ENCODE measurements around the gene SOX18. TPM values are rescaled to one million over a fixed set of nuclear protein-coding genes. Genes with fewer than 3 reads are reported as not detected.

SOX18 gene
- total RNA-seq, 1 donor from 2014 or later = not detected

DNA sequence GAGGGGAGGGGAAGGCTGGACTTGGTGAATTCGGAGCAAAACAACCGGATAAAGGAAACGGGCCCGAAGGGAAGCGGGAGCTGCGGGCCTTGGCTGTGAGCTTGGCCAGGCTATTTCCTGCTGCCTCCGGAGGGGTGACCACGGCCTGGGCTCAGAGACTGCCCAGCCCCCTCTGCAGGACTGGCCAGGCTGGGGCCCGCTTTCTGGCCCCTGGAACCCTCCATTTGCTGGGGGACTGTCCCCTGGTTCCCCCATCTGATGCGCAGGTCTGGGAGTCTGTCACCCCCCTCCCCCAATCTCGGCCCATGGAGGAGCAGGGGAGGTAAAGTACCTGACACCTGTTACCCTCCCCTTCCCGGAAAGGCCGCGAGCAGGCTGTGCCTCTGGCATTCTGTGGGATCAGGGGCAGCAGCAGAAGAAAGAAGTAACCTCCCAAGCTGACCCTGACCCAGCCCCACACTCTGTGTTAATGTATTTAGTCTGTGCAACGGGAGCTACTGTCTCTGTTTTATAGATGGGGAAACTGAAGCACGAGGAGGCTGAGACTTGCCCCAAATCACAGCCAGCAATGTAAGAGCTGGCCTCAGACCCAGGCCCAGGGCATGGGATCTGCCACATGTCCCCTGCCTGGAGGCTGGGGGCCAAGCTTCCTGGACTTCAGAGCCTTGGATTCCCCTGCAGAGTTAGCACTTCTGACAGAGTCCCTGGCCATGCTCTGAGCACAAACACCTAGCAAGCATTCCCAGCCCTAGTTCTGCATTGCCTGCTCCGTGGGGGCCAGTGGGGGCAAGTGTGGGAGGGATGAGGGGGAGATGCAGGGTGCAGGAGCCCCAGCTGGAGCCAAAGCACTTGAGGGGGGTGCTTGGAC is 9.9 kb downstream of the SOX18 start:
- DNase-seq (ENCODE audit: low read depth) = no peak

DNA sequence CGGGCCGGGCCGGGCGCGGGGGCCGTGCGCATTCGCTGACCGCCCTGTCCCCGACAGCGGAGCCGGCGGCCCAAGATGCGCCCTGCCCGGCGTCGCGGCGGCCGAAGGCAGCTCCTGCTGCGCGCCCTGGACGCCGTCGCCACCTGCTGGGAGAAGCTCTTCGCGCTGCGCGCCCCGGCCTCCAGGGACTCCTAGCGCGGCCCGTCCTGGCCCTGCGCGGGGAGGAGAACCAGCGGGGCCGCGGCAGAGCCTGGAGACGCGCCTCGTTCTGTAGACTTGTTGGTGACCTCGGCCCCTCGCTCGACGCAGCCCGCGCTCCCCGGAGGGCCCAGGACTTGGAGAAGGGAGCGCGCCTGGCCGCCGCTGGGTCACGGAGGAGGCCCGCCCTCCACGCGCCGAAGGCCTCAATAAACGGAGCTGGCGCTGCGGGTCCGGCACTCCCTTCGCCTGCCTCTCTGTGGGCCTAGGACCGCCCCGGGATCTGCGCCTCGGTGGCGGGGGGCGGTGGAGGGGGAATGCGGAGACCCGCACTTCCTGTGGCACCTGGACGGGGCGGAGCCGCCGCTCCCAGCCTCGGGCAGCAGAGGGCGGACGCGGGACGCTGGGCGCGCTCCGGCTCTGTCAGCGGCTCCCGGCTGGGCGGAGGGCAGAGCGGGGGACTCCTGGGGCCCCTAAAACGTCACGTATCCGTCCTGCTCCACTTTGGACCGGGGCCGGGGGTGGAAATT is 10.7 kb downstream of the SOX18 start:
- peak; percentile 53 for DNase-seq (ENCODE audit: low read depth)

DNA sequence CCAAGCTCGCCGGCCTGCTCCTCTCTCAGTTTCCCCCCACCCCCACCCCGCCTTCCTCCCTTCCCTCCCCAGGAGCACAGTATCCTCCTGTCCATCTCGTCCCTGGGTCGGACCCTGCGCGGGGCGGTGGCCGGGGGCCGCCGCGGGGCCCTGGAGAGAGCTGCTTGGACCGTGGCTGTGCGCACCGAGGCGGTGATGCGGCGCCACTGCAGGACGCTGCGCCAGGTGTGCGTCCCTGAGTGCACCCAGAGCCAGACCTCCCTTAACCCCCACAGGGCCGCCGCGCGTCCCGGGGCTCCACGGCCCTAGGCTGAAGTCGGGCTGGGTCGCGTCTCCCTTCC is 11.2 kb downstream of the SOX18 start:
- DNase-seq (ENCODE audit: low read depth) = no peak

DNA sequence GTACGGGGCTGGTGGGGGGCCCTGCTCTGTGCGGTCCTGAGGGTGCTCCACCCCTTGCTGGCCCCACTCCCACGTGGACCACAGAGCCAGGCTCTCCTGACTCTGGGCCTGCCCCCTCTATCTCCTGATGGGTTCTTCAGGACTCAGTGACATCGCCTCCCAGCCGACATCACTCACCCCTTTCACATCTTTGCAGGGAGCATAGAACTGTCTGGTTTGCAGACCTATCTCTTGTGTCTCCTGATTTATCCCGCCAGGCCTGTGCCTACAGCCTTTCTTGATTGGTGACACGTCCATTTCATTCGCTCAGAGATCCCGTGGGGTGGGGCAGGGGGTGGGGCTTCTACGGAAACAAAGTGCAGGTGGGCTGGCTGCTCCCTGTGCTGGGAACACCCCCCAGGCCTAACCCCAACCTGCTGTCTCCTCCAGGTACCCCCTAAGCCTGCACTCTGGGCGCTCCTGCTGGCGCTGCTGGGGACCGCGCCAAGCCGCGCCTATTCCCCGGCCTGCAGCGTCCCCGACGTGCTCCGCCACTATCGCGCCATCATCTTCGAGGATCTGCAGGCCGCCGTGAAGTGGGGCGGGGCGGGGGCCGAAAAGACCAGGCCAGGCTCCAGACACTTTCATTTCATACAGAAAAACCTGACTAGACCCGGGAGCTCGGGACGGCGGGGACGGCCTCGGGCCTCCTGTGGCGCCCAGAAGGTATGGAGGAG is 11.8 kb downstream of the SOX18 start:
- DNase-seq (ENCODE audit: low read depth) = no peak

DNA sequence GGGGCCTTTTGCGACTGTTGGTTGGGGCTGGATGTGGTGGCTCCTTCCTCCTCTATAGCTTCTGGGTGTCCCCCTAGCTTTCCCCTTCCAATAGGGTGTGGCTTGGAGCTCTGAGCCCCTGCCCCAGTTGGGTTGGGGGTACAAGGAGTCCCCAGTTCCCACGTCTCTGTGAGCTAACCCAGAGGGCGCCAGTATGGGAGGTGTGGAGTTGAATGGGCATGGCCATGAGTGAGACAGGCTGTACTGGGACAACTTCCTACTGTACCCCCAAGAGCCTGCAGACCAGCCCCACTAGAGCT is 12.3 kb downstream of the SOX18 start:
- no peak for DNase-seq (ENCODE audit: low read depth)

DNA sequence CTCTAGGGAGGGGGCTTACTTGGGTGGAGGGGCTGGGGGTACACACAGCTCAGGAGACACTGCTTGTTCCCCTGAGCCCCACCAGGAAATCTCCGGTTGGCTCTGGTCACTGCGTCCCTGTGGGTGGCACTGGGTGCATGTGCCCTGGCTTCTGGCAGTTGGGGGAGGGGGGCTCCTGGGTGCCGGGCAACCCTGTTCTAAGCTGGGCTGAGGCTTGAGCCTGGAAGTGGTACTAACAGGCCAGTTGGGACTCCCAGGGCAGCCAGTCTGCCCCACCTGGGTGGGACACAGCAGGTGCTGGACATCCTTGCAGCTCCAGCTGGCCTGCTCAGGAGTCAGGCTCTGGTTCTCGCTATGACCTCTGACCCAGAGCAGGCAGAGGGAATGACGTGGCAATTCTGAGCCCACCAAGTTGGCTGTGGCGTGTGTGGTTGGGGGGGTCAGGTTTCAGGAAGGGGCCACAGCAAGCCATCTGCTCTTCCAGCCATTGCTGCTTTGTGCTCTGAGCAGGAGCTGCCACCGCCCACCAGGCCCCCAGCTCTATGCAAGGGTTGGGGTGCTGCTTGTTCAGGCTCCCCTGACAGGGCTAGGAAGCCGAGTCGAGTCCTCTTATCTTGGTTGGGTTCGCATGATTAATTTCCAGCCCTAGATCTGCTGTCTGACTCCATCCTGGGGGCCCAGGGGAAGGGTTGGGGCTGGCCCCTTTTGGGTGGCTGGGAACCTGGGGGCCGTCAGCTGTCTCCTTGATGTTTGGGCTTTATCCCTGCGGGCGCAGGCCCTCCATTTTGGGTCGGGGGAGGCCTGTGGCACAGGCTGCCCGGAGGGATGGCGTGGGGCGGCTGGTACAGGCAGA is 12.9 kb downstream of the SOX18 start:
- DNase-seq (ENCODE audit: low read depth) = peak; percentile 69

DNA sequence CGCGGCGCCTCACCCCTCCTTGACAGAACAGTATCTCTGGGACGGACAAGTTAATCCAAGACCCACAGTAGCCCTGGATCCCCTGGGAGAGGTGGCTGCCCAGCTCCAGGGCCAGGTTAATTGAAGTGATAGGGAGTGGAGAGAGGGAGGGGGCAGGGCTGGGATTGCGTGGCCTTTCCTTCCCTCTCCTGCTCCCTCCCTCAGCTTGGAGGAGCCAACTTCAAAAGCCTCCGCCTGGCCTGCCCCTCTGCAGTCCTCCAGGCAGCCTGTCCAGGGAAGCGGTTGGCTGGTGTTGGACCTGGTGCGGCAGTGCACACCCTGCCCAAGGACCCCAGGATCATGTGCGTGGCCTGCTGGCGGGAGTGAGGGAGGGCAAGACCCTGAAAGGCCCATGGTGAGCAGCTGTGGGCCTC is 13.5 kb downstream of the SOX18 start, which contains the start of gene C20orf204:
Gene C20orf204, plus strand, starts transcription at position 250 of the 413 bp plus-strand sequence. Its CDS starts 142 bp downstream, at position 392.
- DNase-seq (ENCODE audit: low read depth) = no peak

DNA sequence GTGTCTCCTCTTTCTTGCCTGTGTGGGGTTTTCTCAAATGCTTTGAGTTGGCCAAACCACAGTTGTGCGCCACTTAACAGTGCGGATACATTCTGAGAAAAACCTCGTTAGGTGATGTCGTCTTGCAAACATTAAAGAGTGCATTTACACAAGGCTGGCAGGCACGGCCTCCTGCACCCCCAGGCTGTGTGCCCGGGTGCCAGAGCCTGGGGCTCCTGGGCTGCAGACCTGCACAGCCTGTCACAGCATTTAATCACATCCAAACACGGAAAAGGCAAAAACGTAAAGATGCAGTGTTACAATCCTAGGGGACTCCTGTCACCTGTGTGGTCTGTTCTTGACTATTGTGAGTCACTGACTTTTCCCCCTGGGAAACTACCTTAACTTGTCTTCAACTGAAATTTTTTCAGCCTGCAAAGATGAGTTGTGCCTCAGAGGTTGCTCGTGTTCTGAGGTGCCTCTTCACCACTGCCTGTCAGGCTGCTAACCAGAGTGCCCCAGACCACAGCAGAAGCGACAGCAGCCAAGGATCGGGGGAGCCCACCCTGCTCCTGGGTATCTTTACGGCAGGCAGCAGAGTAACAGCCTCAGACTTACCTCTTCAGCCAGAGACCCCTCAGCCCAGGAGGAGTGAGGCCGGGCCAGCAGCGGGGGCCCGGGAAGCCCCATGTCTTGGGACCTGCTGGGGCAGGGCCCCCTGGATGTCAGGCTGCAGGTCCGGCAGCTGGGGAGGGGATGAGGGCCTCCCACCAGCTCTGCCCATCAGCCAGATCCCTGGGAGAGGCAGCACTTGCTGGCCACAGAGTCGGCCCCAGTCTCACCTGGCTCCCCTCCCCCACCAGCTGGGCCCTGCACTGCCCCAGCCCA is 14.1 kb downstream of the SOX18 start:
- no peak for DNase-seq (ENCODE audit: low read depth)

DNA sequence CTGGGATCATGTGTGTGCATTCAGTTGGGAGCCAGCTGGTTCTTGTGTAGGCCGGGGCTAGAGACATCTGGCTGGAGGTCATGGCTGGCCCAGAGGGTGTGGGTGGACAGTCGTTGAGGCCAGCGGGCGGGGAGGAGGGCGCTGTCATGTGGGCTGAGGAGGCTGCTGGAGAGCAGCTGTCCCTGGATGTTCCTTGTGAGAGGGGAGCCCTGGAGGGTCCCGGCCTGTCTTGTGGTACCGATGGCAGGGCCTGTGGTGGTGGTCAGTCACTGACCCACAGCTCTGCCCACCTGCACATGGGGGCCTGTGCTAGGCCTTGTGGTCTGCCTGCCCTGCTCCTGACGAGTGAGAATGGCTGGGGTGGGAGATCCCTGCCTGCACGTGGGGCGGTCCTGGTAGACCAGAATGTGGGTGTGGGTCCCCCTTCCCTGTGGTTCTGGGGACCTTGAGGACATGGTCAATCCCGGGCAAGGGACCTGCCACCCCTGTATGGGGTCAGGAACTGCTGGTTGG is 15.4 kb downstream of the SOX18 start:
- DNase-seq (ENCODE audit: low read depth) = peak; percentile 70

DNA sequence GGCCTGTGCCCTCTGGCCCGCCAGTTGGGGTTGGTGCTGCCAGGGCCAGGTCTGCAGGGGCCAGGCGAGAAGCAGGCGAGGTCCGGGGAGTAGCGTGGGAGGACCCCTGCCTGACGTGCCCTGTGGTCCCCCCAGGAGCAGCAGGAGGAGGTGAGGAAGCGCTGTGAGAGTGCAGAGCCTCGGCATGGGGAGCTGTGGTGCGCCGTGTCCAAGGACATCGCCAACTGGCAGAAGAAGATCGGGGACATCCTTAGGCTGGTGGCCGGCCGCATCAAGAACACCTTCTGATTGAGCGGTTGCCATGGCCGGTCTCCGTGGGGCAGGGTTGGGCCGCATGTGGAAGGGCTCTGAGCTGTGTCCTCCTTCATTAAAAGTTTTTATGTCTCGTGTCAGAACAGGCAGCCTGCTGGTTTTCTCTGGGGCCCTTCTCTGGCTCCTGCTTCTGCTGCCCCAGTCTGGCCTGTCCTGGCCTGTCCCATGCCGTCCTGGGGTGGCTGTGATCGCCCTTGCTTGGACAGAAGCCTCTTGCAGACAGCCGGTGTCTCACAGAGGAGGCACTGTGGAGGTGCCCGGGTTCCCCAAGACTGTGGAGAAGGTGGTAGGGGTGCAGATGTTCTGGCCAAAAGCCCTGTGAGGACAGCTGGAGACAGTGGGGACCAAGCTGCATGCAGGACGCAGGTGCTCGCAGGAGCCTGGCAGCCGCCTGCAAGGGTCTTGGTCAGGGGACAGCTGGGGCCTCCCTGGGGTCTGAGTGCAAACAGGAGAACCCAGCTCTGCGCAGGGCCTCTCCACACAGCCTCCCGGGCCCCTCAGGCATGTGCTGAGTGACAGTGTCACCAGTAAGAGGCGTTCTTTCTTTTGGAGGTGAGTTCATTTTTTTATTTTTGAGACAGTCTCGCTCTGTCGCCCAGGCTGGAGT is 16.5 kb downstream of the SOX18 start:
- no peak for DNase-seq (ENCODE audit: low read depth)

DNA sequence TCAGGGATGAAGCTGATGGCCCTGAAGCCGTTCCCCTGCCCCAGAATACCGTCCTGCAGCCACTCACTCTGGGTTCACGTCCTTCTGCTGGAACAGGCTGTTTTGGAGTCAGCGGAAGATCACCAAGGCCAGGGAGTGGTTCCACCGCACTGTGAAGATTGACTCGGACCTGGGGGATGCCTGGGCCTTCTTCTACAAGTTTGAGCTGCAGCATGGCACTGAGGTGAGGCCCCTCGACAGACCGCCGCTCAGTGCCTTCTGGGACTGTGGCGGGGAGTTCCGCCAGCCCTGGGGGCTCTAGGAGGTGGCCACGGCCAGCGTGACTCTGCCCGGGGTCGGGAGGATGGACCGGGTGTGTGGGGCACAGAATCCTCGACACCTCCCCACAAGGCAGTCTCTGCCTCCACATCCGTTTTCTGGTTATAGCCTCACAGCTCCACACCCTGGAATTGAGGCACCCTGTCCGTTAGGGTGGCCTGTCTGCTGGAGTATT is 17.6 kb downstream of the SOX18 start:
- no peak for DNase-seq (ENCODE audit: low read depth)

DNA sequence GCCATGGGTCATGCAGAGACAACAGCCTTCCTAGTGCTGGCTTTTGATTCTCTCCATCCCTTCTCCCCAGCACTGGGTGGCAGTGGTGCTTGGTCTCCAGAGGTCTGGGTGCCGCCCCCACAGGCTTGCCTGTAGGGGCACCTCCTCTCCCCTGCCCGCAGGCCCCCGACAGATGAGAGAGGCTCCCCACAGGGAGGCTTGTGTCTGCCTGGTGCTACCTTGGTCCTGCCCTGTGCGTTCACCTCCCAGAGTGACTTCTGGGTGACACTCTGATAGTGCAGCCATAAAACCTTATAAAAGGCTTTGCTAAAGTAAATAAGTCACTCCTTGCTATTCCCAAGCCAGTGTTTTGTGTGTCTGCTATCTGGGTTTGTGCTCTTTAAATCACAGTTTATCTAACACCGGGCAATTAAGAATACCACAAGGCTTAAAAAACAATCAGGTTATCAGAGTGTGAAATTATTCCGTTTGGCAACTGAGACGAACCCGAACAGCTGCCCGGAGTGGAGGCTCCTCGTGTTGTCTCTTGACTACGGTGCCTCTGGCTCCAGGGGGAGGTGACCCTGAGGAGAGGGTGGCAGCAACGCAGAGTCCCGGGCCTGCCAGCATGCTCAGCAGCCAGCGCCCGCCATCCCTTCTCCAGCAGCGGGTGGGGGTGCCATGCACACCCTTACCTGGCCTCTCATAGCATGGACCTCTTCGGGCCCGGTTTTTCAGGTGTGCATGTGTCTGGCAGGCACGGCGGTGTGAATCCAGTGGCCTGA is 18.9 kb downstream of the SOX18 start:
- DNase-seq (ENCODE audit: low read depth) = no peak

DNA sequence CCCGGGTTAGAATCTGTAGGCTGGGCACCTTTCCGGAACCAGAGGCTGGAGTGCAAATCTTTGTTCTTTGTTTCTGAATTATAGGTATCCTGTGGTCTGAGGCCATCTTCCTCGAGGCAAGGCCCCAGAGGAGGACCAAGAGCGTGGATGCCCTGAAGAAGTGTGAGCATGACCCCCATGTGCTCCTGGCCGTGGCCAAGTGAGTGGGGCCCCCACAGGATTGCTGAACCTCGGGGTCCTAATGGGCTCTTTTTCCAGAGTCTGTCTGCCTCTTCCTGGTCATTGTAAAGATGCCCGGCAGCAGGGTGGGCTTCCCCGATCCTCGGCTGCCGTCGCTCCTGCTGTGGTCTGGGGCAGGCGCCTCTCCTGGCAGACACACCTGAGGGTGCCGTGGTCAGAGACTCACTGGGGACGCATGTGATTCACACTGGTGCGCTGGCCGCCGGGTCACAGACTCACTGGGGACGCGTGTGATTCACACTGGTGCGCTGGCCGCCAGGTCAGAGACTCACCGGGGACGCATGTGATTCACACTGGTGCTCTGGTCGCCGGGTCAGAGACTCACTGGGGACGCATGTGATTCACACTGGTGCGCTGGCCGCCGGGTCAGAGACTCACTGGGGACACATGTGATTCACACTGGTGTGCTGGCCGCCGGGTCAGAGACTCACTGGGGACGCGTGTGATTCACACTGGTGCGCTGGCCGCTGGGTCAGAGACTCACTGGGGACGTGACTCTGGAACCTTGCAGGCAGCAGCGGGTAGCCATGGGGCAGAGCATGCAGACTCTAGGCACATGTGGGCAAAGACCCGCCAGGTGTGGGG is 19.9 kb downstream of the SOX18 start:
- DNase-seq (ENCODE audit: low read depth) = no peak

DNA sequence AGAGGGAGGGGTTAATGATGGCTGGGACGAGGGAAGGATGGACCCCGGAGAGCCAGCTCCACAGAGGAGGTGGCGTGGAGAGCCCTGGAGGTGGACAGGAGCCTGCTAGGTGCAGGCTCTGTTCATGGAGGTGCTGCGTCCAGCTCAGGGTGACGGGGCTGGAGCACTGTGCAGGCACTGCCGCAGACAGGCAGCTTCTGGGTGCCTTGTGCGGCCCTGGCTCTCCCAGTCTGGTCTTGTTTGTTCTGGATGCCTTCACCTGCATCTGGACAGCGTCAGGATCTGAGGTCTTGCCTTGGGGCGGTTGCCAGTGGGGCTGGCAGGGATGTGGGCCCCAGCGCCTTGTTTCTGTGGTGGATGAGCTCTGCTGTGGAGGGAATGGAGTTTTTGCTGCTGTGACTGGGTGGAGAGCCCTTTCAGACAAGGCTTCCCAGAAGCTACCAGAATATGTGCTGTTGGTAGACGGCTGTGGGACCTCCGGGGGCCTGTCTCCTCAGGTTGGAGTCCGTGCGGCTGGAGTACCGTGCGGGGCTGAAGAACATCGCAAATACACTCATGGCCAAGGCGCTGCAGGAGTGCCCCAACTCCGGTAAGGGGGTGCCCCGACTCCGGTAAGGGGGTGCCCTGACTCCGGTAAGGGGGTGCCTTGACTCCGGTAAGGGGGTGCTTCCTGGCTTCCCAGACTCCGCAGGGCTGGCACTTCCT is 21.3 kb downstream of the SOX18 start:
- no peak for DNase-seq (ENCODE audit: low read depth)

DNA sequence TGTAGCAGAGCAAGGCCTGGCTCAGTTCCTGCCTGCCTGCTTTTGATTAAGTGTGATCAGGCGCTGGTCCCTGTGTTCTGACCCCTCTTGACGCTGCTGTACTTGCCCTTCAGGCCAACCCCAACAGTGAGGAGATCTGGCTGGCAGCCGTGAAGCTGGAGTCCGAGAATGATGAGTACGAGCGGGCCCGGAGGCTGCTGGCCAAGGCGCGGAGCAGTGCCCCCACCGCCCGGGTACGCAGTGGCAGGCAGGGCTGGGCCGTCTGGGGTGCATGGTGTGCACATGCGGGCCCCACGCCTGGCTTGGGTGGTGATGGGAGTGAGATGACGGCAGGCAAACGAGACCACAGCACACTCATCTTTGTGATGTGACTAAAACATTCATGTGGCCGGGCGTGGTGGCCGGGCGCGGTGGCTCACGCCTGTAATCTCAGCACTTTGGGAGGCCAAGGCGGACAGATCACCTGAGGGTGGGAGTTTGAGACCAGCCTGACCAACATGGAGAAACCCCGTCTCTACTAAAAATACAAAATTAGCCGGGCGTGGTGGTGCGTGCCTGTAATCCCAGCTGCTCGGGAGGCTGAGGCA is 23.5 kb downstream of the SOX18 start:
- no peak for DNase-seq (ENCODE audit: low read depth)

All from myocyte (in vitro differentiated cells).